Posterior vena cava (tissue), 2 donors: ENCODE measurements around the gene DMRT3. TPM values are rescaled to one million over a fixed set of nuclear protein-coding genes. Genes with fewer than 3 reads are reported as not detected.

Experiments
- DNase-seq: peaks from one replicate; pipeline ENCODE4 v3.0.0-alpha.2; 2020; ENCODE audit warnings: low spot score
- intact Hi-C, 2 donors: fragments of 100-400 bp; cut with DNase I; formaldehyde crosslinking; loops; one replicate each; pipeline versions ENCODE4 v1.14.1 to v1.14.2; 2022 to 2023
- total RNA-seq, 2 donors: library from RNA; stranded (reverse); fragmentation: NEBNext Ultra II Directional; extraction: Animal tissue kit (Norgen Biotek cat#: 25700); gene quantifications; one replicate each; pipeline ENCODE4 v1.2.1, GENCODE V29; 2021
- donor health status: DM: yes; HTN: yes; CAD: no.
- donor health status: DM: yes; HTN: yes; CAD: no.

DMRT3 gene
- total RNA-seq, 2 donors from 2014 or later: not detected

GRCh38 chr9:969310-970150, 6.9 kb upstream of the DMRT3 start:
- intact Hi-C loops: no loop called here
- no peak for DNase-seq

- intact Hi-C loops: no loop called here
- DNase-seq: no peak
Observed at GRCh38 chr9:970151-970996, 6.1 kb upstream of the DMRT3 start.

- intact Hi-C loops: no loop called here
- no peak for DNase-seq
Observed at GRCh38 chr9:971901-972500, 4.5 kb upstream of the DMRT3 start.

GRCh38 chr9:972501-973294, 3.8 kb upstream of the DMRT3 start:
- no peak for DNase-seq
- intact Hi-C loops: no loop called here

- intact Hi-C loops: no loop called here
- no peak for DNase-seq
Observed at GRCh38 chr9:973295-973834, 3.1 kb upstream of the DMRT3 start.

- DNase-seq: no peak
- intact Hi-C loops: no loop called here
Observed at GRCh38 chr9:974031-974995, 2.1 kb upstream of the DMRT3 start.

GRCh38 chr9:974996-975739, 1.3 kb upstream of the DMRT3 start:
- intact Hi-C loops: no loop called here
- no peak for DNase-seq

- intact Hi-C loops: no loop called here
- DNase-seq: no peak
Observed at GRCh38 chr9:975740-976257, 656 bp upstream of the DMRT3 start.

- DNase-seq: no peak
- intact Hi-C loops: no loop called here
Observed at GRCh38 chr9:976943-977837, 735 bp downstream of the DMRT3 start.

GRCh38 chr9:977838-978830, 1.7 kb downstream of the DMRT3 start:
- intact Hi-C loops: no loop called here
- DNase-seq: no peak

- DNase-seq: no peak
- intact Hi-C loops: no loop called here
Observed at GRCh38 chr9:979983-980382, 3.5 kb downstream of the DMRT3 start.

- no peak for DNase-seq
- intact Hi-C loops: no loop called here
Observed at GRCh38 chr9:980640-981039, 4.2 kb downstream of the DMRT3 start.

GRCh38 chr9:981491-981898, 5.0 kb downstream of the DMRT3 start:
- intact Hi-C loops: no loop called here
- DNase-seq: no peak

- intact Hi-C loops: no loop called here
- DNase-seq: no peak
Observed at GRCh38 chr9:982394-983230, 6.2 kb downstream of the DMRT3 start.
